Upper lobe of left lung (tissue), 6 donors: ENCODE results near the gene NFS1. TPM values are rescaled to one million over a fixed set of nuclear protein-coding genes. Genes with fewer than 3 reads are reported as not detected.

ENCODE experiments used
- ATAC-seq, 2 donors: fragments of 200-7000 bp; cut with Tn5 transposase; one replicate each; pipeline ENCODE4 v1.9.1; 2022; ENCODE audit warnings: mild to moderate bottlenecking in 2 of 2, moderate library complexity in 2 of 2; ENCODE audit not compliant: low FRiP score in 2 of 2
- DNase-seq, 2 donors: peaks; one replicate each; pipeline ENCODE4 v3.0.0-alpha.2; 2019 to 2020
- H3K27ac ChIP-seq, 4 donors: fragments of 200-600 bp; sonication (generic); one replicate each; pipeline ENCODE4 v1.5.1; 2016 to 2019
- H3K27me3 ChIP-seq, 4 donors: fragments of 200-600 bp; sonication (generic); one replicate each; pipeline ENCODE4 v1.5.1; 2017 to 2019
- H3K36me3 ChIP-seq, 4 donors: fragments of 200-600 bp; sonication (generic); one replicate each; pipeline ENCODE4 v1.5.1; 2016 to 2019
- H3K4me1 ChIP-seq, 4 donors: fragments of 200-600 bp; sonication (generic); one replicate each; pipeline ENCODE4 v1.5.1; 2018 to 2019
- H3K4me3 ChIP-seq, 4 donors: fragments of 200-600 bp; sonication (generic); one replicate each; pipeline ENCODE4 v1.5.1; 2017 to 2019; ENCODE audit warnings: mild to moderate bottlenecking in 2 of 4, moderate library complexity in 1 of 4
- H3K9me3 ChIP-seq, 4 donors: fragments of 200-600 bp; sonication (generic); one replicate each; pipeline ENCODE4 v1.5.1; 2018 to 2019
- EP300 ChIP-seq, 4 donors: sonication (generic); formaldehyde crosslinking; IDR thresholded peaks; one replicate each; pipeline ENCODE4 v1.5.1; 2017; ENCODE audit warnings: antibody characterized with exemption in 4 of 4, control low read depth in 2 of 4
- POLR2A ChIP-seq, 4 donors: fragments of 450-650 bp; IDR thresholded peaks; one replicate each; pipeline ENCODE4 v1.5.1; 2016 to 2017; ENCODE audit warnings: antibody characterized with exemption in 4 of 4, mild to moderate bottlenecking in 2 of 4
- POLR2AphosphoS5 ChIP-seq, 2 donors: sonication (generic); formaldehyde crosslinking; IDR thresholded peaks; one replicate each; pipeline ENCODE4 v1.5.1; 2017; ENCODE audit warnings: antibody characterized with exemption in 2 of 2
- WGBS, 2 donors: methylation state at CpG; one replicate each; pipeline ENCODE4 v1.1.5; 2017 to 2018; 5-methylcytosine and 5-hydroxymethylcytosine counted together
- total RNA-seq, 6 donors: library from RNA; depleted of rRNA in 4 of 6; stranded (reverse); fragments of >200 nt in 4 of 6; gene quantifications; one replicate each; pipeline versions ENCODE4 v1.1.0 to v1.2.1, GENCODE V29; 2016 to 2021
- TF ChIP-seq, protein P1 (sequence below), 6 experiments: fragments of 450-650 bp in 4 of 6; fragments of 200-600 bp in 2 of 6; sonication (generic) in 2 of 6; IDR thresholded peaks; one replicate each; pipeline ENCODE4 v1.5.1; 2016 to 2019; ENCODE audit warnings: antibody characterized with exemption in 6 of 6
- donor health status: DM: no; HTN: no; CAD: no; lungs with moderate emphysema.
- donor health status: DM: no; HTN: yes; CAD: no; lungs with severe emphysema.

NFS1 gene
- total RNA-seq, 6 donors from 2014 or later, result 16.2 to 90.1 (median 22.6) TPM

- Histone ChIP-seq H3K27me3 (no peaks in the 10 kb centered on the region), H3K36me3 (peaks cover 14 to 71% (median 41%) of the 10 kb centered on the region in 4 donors), H3K27ac (no peak overlapping the region), H3K4me1 (no peaks in the 10 kb centered on the region), H3K9me3 (no peaks in the 10 kb centered on the region), H3K4me3 (no peak overlapping the region)
- DNase-seq (no peak), ATAC-seq (no peak)
- TF ChIP-seq EP300 (IDR thresholded peaks at IDR 0.05), result no peak
- TF ChIP-seq POLR2A (IDR thresholded peaks at IDR 0.05), result no peak
- no peak for TF ChIP-seq POLR2AphosphoS5 (IDR thresholded peaks at IDR 0.05)
- TF ChIP-seq, protein P1, sequence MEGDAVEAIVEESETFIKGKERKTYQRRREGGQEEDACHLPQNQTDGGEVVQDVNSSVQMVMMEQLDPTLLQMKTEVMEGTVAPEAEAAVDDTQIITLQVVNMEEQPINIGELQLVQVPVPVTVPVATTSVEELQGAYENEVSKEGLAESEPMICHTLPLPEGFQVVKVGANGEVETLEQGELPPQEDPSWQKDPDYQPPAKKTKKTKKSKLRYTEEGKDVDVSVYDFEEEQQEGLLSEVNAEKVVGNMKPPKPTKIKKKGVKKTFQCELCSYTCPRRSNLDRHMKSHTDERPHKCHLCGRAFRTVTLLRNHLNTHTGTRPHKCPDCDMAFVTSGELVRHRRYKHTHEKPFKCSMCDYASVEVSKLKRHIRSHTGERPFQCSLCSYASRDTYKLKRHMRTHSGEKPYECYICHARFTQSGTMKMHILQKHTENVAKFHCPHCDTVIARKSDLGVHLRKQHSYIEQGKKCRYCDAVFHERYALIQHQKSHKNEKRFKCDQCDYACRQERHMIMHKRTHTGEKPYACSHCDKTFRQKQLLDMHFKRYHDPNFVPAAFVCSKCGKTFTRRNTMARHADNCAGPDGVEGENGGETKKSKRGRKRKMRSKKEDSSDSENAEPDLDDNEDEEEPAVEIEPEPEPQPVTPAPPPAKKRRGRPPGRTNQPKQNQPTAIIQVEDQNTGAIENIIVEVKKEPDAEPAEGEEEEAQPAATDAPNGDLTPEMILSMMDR (IDR thresholded peaks at IDR 0.05), result no peak
- WGBS, 2 donors, result 93 to 96% methylated on average over 8 of the region's 8 CpGs
Observed at GRCh38 chr20:35674921-35675320, 24.2 kb downstream of the NFS1 start.

DNA sequence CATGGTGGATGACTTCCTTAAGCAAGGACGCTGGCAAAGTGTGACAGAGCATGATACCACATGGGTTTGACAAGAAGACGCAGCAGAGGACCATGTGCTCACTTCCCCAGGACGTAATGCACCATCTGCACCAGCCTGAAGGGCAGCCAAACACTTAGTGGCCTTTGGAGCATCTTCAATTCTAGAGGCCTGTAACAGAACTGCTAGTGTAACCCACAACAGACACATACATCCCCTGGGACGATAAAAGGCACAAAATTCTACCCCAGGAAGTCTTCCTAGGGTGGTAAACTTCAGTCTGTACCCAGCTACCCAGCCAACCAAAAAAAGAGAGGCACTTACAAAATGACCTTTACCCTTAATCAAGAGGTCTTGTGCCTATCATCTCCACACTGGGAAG is 25.3 kb downstream of the NFS1 start:
- Histone ChIP-seq H3K9me3 (no peaks in the 10 kb centered on the region), H3K36me3 (peaks cover 19 to 71% (median 52%) of the 10 kb centered on the region in 4 donors), H3K4me3 (no peak overlapping the region), H3K27ac (no peak overlapping the region), H3K4me1 (no peaks in the 10 kb centered on the region), H3K27me3 (no peaks in the 10 kb centered on the region)
- TF ChIP-seq EP300 (IDR thresholded peaks at IDR 0.05), result no peak
- no peak for TF ChIP-seq POLR2A (IDR thresholded peaks at IDR 0.05)
- TF ChIP-seq, protein P1 (IDR thresholded peaks at IDR 0.05), result no peak
- no peak for TF ChIP-seq POLR2AphosphoS5 (IDR thresholded peaks at IDR 0.05)
- no peak for DNase-seq
- ATAC-seq, result no peak
- 86 to 98% methylated on average over 2 to 4 of the region's 4 CpGs for WGBS, 2 donors

DNA sequence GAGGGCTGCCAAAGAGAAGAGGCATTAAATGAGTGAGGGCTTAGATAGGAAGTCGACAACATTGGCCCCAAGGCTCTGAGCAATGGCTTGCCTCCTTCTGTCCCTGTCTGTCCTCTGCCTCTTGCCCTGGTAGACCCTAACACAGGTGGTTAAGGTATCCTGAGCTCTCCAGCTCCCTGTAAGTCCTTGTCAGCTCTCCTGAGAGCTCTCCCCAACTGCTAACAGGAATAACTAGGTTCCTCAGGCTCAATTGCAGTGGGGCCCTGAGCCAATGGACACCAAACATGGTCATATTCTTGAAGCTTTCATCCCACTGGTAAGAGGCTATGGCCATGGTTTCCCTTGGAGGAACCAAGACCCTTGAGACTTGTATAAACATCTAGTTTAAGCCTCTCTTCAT is 29.5 kb downstream of the NFS1 start:
- H3K36me3 ChIP-seq, result peaks cover 19 to 58% (median 53%) of the 10 kb centered on the region in 4 donors
- no peak overlapping the region for H3K4me3 ChIP-seq
- no peak overlapping the region for H3K27ac ChIP-seq
- 83 to 100% methylated on average over 1 of the region's 1 CpG for whole genome bisulfite sequencing, 2 donors
- H3K27me3 ChIP-seq, result no peaks in the 10 kb centered on the region
- ATAC-seq, result no peak
- peaks cover 0 to 3% (median 0%) of the 10 kb centered on the region in 4 donors for H3K4me1 ChIP-seq
- TF ChIP-seq, protein P1 (IDR thresholded peaks at IDR 0.05), result no peak
- TF ChIP-seq POLR2A (IDR thresholded peaks at IDR 0.05) (no peak), EP300 (IDR thresholded peaks at IDR 0.05) (no peak), POLR2AphosphoS5 (IDR thresholded peaks at IDR 0.05) (no peak)
- no peaks in the 10 kb centered on the region for H3K9me3 ChIP-seq
- no peak for DNase-seq

GRCh38 chr20:35669221-35669620 is 29.9 kb downstream of the NFS1 start:
- H3K36me3 ChIP-seq, result peaks cover 16 to 57% (median 48%) of the 10 kb centered on the region in 4 donors
- TF ChIP-seq EP300 (IDR thresholded peaks at IDR 0.05), result no peak
- TF ChIP-seq, protein P1 (IDR thresholded peaks at IDR 0.05), result no peak
- no peak for TF ChIP-seq POLR2A (IDR thresholded peaks at IDR 0.05)
- TF ChIP-seq POLR2AphosphoS5 (IDR thresholded peaks at IDR 0.05), result no peak

DNA sequence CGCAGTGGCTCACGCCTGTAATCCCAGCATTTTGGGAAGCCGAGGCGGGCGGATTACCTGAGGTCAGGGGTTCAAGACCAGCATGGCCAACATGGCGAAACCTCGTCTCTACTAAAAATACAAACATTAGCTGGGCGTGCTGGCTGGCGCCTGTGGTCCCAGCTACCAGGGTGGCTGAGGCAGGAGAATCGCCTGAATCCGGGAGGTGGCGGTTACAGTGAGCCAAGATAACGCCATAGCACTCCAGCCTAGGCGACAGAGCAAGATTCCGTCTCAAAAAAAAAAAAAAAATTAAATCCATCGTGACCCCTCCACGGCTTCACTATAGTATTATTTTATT is 33.2 kb downstream of the NFS1 start:
- H3K27ac ChIP-seq, result no peak overlapping the region
- no peaks in the 10 kb centered on the region for H3K27me3 ChIP-seq
- H3K36me3 ChIP-seq, result peaks cover 6 to 25% (median 23%) of the 10 kb centered on the region in 4 donors
- TF ChIP-seq POLR2A (IDR thresholded peaks at IDR 0.05) (no peak), EP300 (IDR thresholded peaks at IDR 0.05) (no peak), POLR2AphosphoS5 (IDR thresholded peaks at IDR 0.05) (no peak)
- TF ChIP-seq, protein P1 (IDR thresholded peaks at IDR 0.05), result no peak
- no peaks in the 10 kb centered on the region for H3K9me3 ChIP-seq
- DNase-seq (no peak), ATAC-seq (no peak)
- H3K4me3 ChIP-seq, result no peak overlapping the region
- WGBS, 2 donors, result 97% methylated on average over 17 of the region's 17 CpGs
- peaks cover 22 to 34% (median 25%) of the 10 kb centered on the region in 4 donors for H3K4me1 ChIP-seq

More at GRCh38 chr20:35669221-35669620, 29.9 kb downstream of the NFS1 start:
- no peaks in the 10 kb centered on the region for H3K27me3 ChIP-seq
- 97 to 98% methylated on average over 5 of the region's 5 CpGs for WGBS, 2 donors
- no peak overlapping the region for H3K27ac ChIP-seq
- H3K9me3 ChIP-seq, result no peaks in the 10 kb centered on the region
- DNase-seq (no peak), ATAC-seq (no peak)
- no peak overlapping the region for H3K4me3 ChIP-seq
- peaks cover 0 to 3% (median 0%) of the 10 kb centered on the region in 4 donors for H3K4me1 ChIP-seq
